Mammary epithelial cell (primary cell): ENCODE results near the gene PCDHGB4.

Source experiments
- EZH2 ChIP-seq: IDR thresholded peaks from 2 replicates; pipeline ENCODE4 v1.6.1; 2012; ENCODE audit warnings: low read length, inconsistent platforms, borderline replicate concordance
- TF ChIP-seq, protein P1 (sequence below), 2 donors: IDR thresholded peaks in 1 of 2; conservative IDR thresholded peaks in 1 of 2; 2 replicates each; pipeline ENCODE4 v1.5.1; 2011 to 2012; ENCODE audit warnings: inconsistent platforms in 2 of 2, low read length in 2 of 2, mild to moderate bottlenecking in 2 of 2, control low read depth in 1 of 2, low read depth in 1 of 2; ENCODE audit not compliant: insufficient read depth in 1 of 2; ENCODE audit errors: extremely low read depth in 1 of 2

DNA sequence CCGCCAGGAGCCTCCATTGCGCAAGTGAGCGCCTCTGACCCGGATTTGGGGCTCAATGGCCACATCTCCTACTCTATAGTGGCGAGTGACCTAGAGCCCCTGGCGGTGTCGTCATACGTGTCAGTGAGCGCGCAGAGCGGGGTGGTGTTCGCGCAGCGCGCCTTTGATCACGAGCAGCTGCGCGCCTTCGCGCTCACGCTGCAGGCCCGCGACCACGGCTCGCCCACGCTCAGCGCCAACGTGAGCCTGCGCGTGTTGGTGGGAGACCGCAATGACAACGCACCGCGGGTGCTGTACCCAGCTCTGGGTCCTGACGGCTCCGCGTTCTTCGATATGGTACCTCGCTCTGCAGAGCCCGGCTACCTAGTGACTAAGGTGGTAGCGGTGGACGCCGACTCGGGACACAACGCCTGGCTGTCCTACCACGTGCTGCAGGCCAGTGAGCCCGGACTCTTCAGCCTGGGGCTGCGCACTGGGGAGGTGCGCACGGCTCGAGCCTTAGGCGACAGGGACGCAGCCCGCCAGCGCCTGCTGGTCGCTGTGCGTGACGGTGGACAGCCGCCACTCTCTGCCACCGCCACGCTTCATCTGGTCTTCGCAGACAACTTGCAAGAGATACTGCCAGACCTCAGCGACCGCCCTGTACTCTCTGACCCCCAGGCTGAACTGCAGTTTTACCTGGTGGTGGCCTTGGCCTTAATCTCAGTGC lies 22.3 kb downstream of the PCDHGB4 start:
- TF ChIP-seq, protein P1, sequence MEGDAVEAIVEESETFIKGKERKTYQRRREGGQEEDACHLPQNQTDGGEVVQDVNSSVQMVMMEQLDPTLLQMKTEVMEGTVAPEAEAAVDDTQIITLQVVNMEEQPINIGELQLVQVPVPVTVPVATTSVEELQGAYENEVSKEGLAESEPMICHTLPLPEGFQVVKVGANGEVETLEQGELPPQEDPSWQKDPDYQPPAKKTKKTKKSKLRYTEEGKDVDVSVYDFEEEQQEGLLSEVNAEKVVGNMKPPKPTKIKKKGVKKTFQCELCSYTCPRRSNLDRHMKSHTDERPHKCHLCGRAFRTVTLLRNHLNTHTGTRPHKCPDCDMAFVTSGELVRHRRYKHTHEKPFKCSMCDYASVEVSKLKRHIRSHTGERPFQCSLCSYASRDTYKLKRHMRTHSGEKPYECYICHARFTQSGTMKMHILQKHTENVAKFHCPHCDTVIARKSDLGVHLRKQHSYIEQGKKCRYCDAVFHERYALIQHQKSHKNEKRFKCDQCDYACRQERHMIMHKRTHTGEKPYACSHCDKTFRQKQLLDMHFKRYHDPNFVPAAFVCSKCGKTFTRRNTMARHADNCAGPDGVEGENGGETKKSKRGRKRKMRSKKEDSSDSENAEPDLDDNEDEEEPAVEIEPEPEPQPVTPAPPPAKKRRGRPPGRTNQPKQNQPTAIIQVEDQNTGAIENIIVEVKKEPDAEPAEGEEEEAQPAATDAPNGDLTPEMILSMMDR (conservative IDR thresholded peaks at IDR 0.05 in 1 of 2, IDR thresholded peaks at IDR 0.05 in 1 of 2; ENCODE audit: extremely low read depth in 1 of 2, insufficient read depth in 1 of 2, low read depth in 1 of 2, low read length in 2 of 2): no peak
- no peak for TF ChIP-seq EZH2
